K562 (cell line): ENCODE data around the gene MAD1L1. TPM values are rescaled to one million over a fixed set of nuclear protein-coding genes. Genes with fewer than 3 reads are reported as not detected.
A peak's percentile ranks its signal among the peaks of the same experiment; 100 is the strongest.

Source experiments
- ATAC-seq: fragments of 200-7000 bp; cut with Tn5 transposase; 3 replicates; pipeline ENCODE4 v1.9.1; 2020; ENCODE audit warnings: moderate library complexity
- BruUV-seq: library from RNA; stranded (reverse); fragments of 400-500 nt; replicated peaks from 2 replicates; lab custom pipeline; 2021; lab: Mats Ljungman, UMichigan
- CTCF ChIA-PET: fragments of 300-600 bp; formaldehyde crosslinking; extraction: SDS; loops from one replicate; lab custom pipeline; 2021; ENCODE audit warnings: low intra/inter-chr PET ratio; lab: Yijun Ruan, JAX
- POLR2A ChIA-PET: fragments of 300-600, 350-650 bp; sonication (Branson Sonifier 250); formaldehyde crosslinking; extraction: SDS; loops from one replicate; lab custom pipeline; 2021; ENCODE audit warnings: antibody characterized with exemption, inconsistent platforms; lab: Yijun Ruan, JAX
- DNase-seq, 4 experiments: peaks; one replicate each; pipeline versions ENCODE4 v3.0.0 to v3.0.0-alpha.2; 2011 to 2018; ENCODE audit warnings: low spot score in 3 of 4, mixed read lengths in 3 of 4; ENCODE audit errors: extremely low read depth in 1 of 4
- FAIRE-seq: peaks from 2 replicates; lab custom pipeline; 2011; peaks lifted over from hg19 to GRCh38; lab: Jason Lieb, UNC
- H2AFZ ChIP-seq: 2 replicates; pipeline ENCODE4 v1.6.0; 2011; ENCODE audit warnings: low read depth, low read length, control low read depth, inconsistent platforms
- H3K27ac ChIP-seq: fragments of 200-600 bp; 3 replicates; pipeline ENCODE4 v1.8.0; 2011; ENCODE audit warnings: low read depth, mild to moderate bottlenecking, control low read depth, inconsistent platforms, low read length, moderate library complexity, mixed read lengths; ENCODE audit errors: extremely low read depth
- H3K27me3 ChIP-seq, 2 experiments: fragments of 300-600 bp in 1 of 2; 2 replicates in 1 of 2; 3 replicates in 1 of 2; pipeline versions ENCODE4 v1.6.0 to v1.8.0; 2011; ENCODE audit warnings: inconsistent platforms in 2 of 2, low read length in 2 of 2, mild to moderate bottlenecking in 1 of 2, mixed read lengths in 1 of 2, moderate library complexity in 1 of 2; ENCODE audit not compliant: control insufficient read depth in 2 of 2, insufficient read depth in 2 of 2
- H3K36me3 ChIP-seq: fragments of 300-600 bp; 3 replicates; pipeline ENCODE4 v1.8.0; 2011; ENCODE audit warnings: mild to moderate bottlenecking, low read length, inconsistent platforms; ENCODE audit not compliant: control insufficient read depth, insufficient read depth
- H3K4me1 ChIP-seq, 2 experiments: fragments of 200-600 bp in 1 of 2; replicated peaks in 1 of 2; 2 replicates in 1 of 2; 3 replicates in 1 of 2; pipeline versions ENCODE4 v1.5.1 to v1.8.0; 2011; ENCODE audit warnings: inconsistent platforms in 2 of 2, low read length in 2 of 2, mild to moderate bottlenecking in 1 of 2, mixed read lengths in 1 of 2, moderate library complexity in 1 of 2; ENCODE audit not compliant: control insufficient read depth in 2 of 2, insufficient read depth in 2 of 2
- H3K4me2 ChIP-seq: 2 replicates; pipeline ENCODE4 v1.6.1; 2011; ENCODE audit warnings: low read length, control low read depth, inconsistent platforms, mixed read lengths; ENCODE audit not compliant: insufficient read depth
- H3K4me3 ChIP-seq: fragments of 200-600 bp; sonication (generic), shearing (Covaris generic); 2 replicates; pipeline ENCODE4 v1.5.1; 2016; ENCODE audit warnings: control low read depth, inconsistent platforms
- H3K79me2 ChIP-seq: fragments of 200-600 bp; 3 replicates; pipeline ENCODE4 v1.8.0; 2011; ENCODE audit warnings: low read length, inconsistent platforms; ENCODE audit not compliant: control insufficient read depth, insufficient read depth
- H3K9ac ChIP-seq, 2 experiments: 2 replicates each; pipeline versions ENCODE4 v1.6.0 to v1.6.1; 2011; ENCODE audit warnings: low read depth in 2 of 2, low read length in 2 of 2, control low read depth in 1 of 2, inconsistent platforms in 1 of 2, mild to moderate bottlenecking in 1 of 2, mixed read lengths in 1 of 2; ENCODE audit not compliant: insufficient read depth in 1 of 2
- H3K9me1 ChIP-seq: one replicate; pipeline ENCODE4 v1.6.0; 2011; ENCODE audit warnings: inconsistent platforms, mild to moderate bottlenecking, low read length, moderate library complexity; ENCODE audit not compliant: control insufficient read depth, insufficient read depth
- H3K9me3 ChIP-seq: replicated peaks from 2 replicates; pipeline ENCODE4 v1.5.1; 2011; ENCODE audit warnings: low read depth, low read length, inconsistent platforms; ENCODE audit not compliant: control insufficient read depth, insufficient read depth
- H4K20me1 ChIP-seq: replicated peaks from 2 replicates; pipeline ENCODE4 v1.6.1; 2011; ENCODE audit warnings: low read length, inconsistent platforms, mixed read lengths; ENCODE audit not compliant: control insufficient read depth, insufficient read depth
- ARID2 ChIP-seq: fragments of 450-650 bp; IDR thresholded peaks from 2 replicates; pipeline ENCODE4 v1.6.1; 2017; ENCODE audit warnings: antibody characterized with exemption, mild to moderate bottlenecking
- CBFA2T2 ChIP-seq: fragments of 450-650 bp; conservative IDR thresholded peaks from 2 replicates; pipeline ENCODE4 v1.6.1; 2017; ENCODE audit warnings: mild to moderate bottlenecking
- CBFA2T3 ChIP-seq: fragments of 450-650 bp; IDR thresholded peaks from 2 replicates; pipeline ENCODE4 v1.6.1; 2017
- ERF ChIP-seq: fragments of 450-650 bp; formaldehyde crosslinking; IDR thresholded peaks from 2 replicates; pipeline ENCODE4 v1.4.0; 2020; ENCODE audit warnings: mild to moderate bottlenecking, mixed read lengths
- FOXK2 ChIP-seq, 2 experiments: fragments of 450-650 bp; IDR thresholded peaks in 1 of 2; conservative IDR thresholded peaks in 1 of 2; 2 replicates each; pipeline ENCODE4 v1.6.1; 2016; ENCODE audit warnings: low read depth in 2 of 2, mild to moderate bottlenecking in 1 of 2
- MEIS2 ChIP-seq: fragments of 450-650 bp; IDR thresholded peaks from 2 replicates; pipeline ENCODE4 v1.6.1; 2014; ENCODE audit warnings: mild to moderate bottlenecking; ENCODE audit not compliant: partially characterized antibody
- NCOA4 ChIP-seq: fragments of 450-650 bp; IDR thresholded peaks from 2 replicates; pipeline ENCODE4 v1.6.1; 2018; ENCODE audit warnings: mild to moderate bottlenecking; ENCODE audit not compliant: partially characterized antibody
- PML ChIP-seq: IDR thresholded peaks from 2 replicates; pipeline ENCODE4 v1.6.1; 2012; ENCODE audit warnings: low read length, inconsistent platforms
- RNF2 ChIP-seq: sonication (generic); IDR thresholded peaks from 2 replicates; pipeline ENCODE4 v1.6.1; 2016
- SMAD1 ChIP-seq: fragments of 150-350 bp; IDR thresholded peaks from 2 replicates; pipeline ENCODE4 v1.6.1; 2014; ENCODE audit warnings: low read length, low read depth; ENCODE audit not compliant: partially characterized antibody
- SMAD4 ChIP-seq: fragments of 250-450 bp; sonication (Bioruptor Pico); conservative IDR thresholded peaks from 2 replicates; pipeline ENCODE4 v1.8.0; 2021; ENCODE audit warnings: inconsistent platforms, mild to moderate bottlenecking, moderate library complexity
- SRSF7 ChIP-seq: fragments of 200-400 bp; formaldehyde crosslinking; optimal IDR thresholded peaks from 2 replicates; pipeline ENCODE3; 2017; ENCODE audit warnings: mild to moderate bottlenecking, low read depth, low read length
- STAT5A ChIP-seq: IDR thresholded peaks from 2 replicates; pipeline ENCODE4 v1.6.1; 2012; ENCODE audit warnings: low read length, inconsistent platforms, borderline replicate concordance
- TAF1 ChIP-seq: IDR thresholded peaks from 2 replicates; pipeline ENCODE4 v1.6.1; 2011; ENCODE audit warnings: mild to moderate bottlenecking, low read length, moderate library complexity; ENCODE audit not compliant: insufficient read depth, control insufficient read depth, severe bottlenecking; ENCODE audit errors: extremely low read depth
- VEZF1 ChIP-seq: fragments of 200-800 bp; sonication (Bioruptor generic); IDR thresholded peaks from 2 replicates; pipeline ENCODE4 v1.6.1; 2017; ENCODE audit warnings: missing genetic modification characterization, missing compliant biosample characterization
- ZKSCAN8 ChIP-seq: fragments of 200-800 bp; sonication (Bioruptor generic); IDR thresholded peaks from 2 replicates; pipeline ENCODE4 v1.6.1; 2016; ENCODE audit warnings: missing genetic modification characterization, missing compliant biosample characterization
- ZNF134 ChIP-seq: fragments of 250-450 bp; sonication (Bioruptor Pico); conservative IDR thresholded peaks from 2 replicates; pipeline ENCODE4 v1.4.0; 2020
- ZNF395 ChIP-seq: fragments of 200-800 bp; sonication (Bioruptor generic); IDR thresholded peaks from 2 replicates; pipeline ENCODE4 v1.6.1; 2017; ENCODE audit warnings: missing genetic modification characterization, missing compliant biosample characterization
- ZNF586 ChIP-seq: fragments of 450-650 bp; formaldehyde crosslinking; conservative IDR thresholded peaks from 2 replicates; pipeline ENCODE4 v1.4.0; 2020; ENCODE audit warnings: mild to moderate bottlenecking, moderate library complexity
- WGBS: fragments of 100-300 bp; shearing (Covaris generic); methylation state at CpG from one replicate; pipeline ENCODE4 v1.1.6; 2016; ENCODE audit warnings: low coverage, mixed read lengths; ENCODE audit not compliant: insufficient coverage; ENCODE audit errors: missing lambda C conversion rate; 5-methylcytosine and 5-hydroxymethylcytosine counted together
- in situ Hi-C: fragments of 300-500 bp; cut with MboI; formaldehyde crosslinking; loops from 4 replicates; pipeline ENCODE4 v1.15.0; 2018; ENCODE audit warnings: inconsistent platforms, mixed read lengths
- intact Hi-C: fragments of 100-400 bp; cut with micrococcal nuclease; formaldehyde crosslinking; loops from 2 replicates; pipeline ENCODE4 v1.14.2; 2022
- polyA plus RNA-seq, 8 experiments: library from polyadenylated mRNA; depleted of rRNA in 4 of 8; stranded (reverse) in 5 of 8; unstranded in 3 of 8; fragments of >200 nt; fragmentation: Nextera tagmentation in 2 of 8; fragmentation: Illumina TruSeq in 1 of 8; extraction: Ambion mirVana in 2 of 8; extraction: Trizol in 1 of 8; gene quantifications; 2 replicates each; pipeline versions ENCODE4 v1.2.1 to v1.2.3, GENCODE V29; 2011 to 2014; ENCODE audit warnings: inconsistent platforms in 1 of 8, missing spikeins in 1 of 8
- total RNA-seq, 7 experiments: library from RNA; depleted of rRNA in 6 of 7; stranded (reverse); fragments of >200 nt in 6 of 7; fragmentation: Illumina TruSeq in 2 of 7; extraction: Trizol in 2 of 7; gene quantifications; 2 replicates each; pipeline versions ENCODE4 v1.2.1 to v1.2.3, GENCODE V29; 2011 to 2021; ENCODE audit warnings: low replicate concordance in 1 of 7

Gene MAD1L1
- total and polyA plus RNA-seq, 9 of the 15 experiments (the other 6 are each of a cell fraction or from before 2014, with no cell fraction given): 1.7 to 89.7 (median 18.0) TPM

GRCh38 chr7:2023877-2024566, 208.7 kb downstream of the MAD1L1 start (continued):
- peak; percentile 95 for TF ChIP-seq SMAD1
- no peak for TF ChIP-seq FOXK2 (conservative IDR thresholded peaks at IDR 0.05 in 1 of 2, IDR thresholded peaks at IDR 0.05 in 1 of 2; ENCODE audit: low read depth in 2 of 2)
- TF ChIP-seq MEIS2: peak; percentile 11
- TF ChIP-seq, all 486 proteins: peak for 14

- 0% methylated on average over 8 of the region's 8 CpGs for WGBS
- TF ChIP-seq ZKSCAN8 (CRISPR knock-in tag): peak; percentile 59; the same call in 1 of the 2 replicates
- TF ChIP-seq ERF (CRISPR knock-in tag): no peak
- peak; percentile 97 for TF ChIP-seq PML
- no peak for TF ChIP-seq SRSF7
- no peak for TF ChIP-seq ZNF134
- TF ChIP-seq CBFA2T2: peak; percentile 97
- TF ChIP-seq SMAD4: peak; percentile 90
- no peak for TF ChIP-seq NCOA4
- peak; percentile 96 for TF ChIP-seq STAT5A
- peak; percentile 99 for TF ChIP-seq CBFA2T3
- TF ChIP-seq VEZF1 (CRISPR knock-in tag): peak; percentile 63; the same call in 1 of the 2 replicates
- TF ChIP-seq ARID2: no peak
- TF ChIP-seq ZNF395 (CRISPR knock-in tag): peak; percentile 90
- TF ChIP-seq TAF1: peak; percentile 48
- TF ChIP-seq ZNF586 (CRISPR knock-in tag): no peak
- peak; percentile 97 for TF ChIP-seq RNF2
Measured at GRCh38 chr7:2022737-2023250, 210.0 kb downstream of the MAD1L1 start.

More at GRCh38 chr7:2022737-2023250, 210.0 kb downstream of the MAD1L1 start:
- Histone ChIP-seq H3K27me3 (no peaks in the 10 kb centered on the region), H3K4me3 (no peak overlapping the region; the same call in 1 of the 2 replicates), H3K9ac (peak overlapping the region in 1 of 2 experiments; percentile 61; a peak in 2 of 4 replicates), H4K20me1 (no peaks in the 10 kb centered on the region), H3K4me2 (peak overlapping the region; percentile 67), H3K27ac (peak overlapping the region; percentile 94), H3K79me2 (peaks cover 26% of the 10 kb centered on the region), H3K36me3 (no peaks in the 10 kb centered on the region; the same call in 2 of the 3 replicates), H3K9me1 (no peaks in the 10 kb centered on the region), H2AFZ (peak overlapping the region; percentile 3; the same call in 1 of the 2 replicates), H3K4me1 (peaks cover 40 to 50% of the 10 kb centered on the region in 2 experiments), H3K9me3 (peaks cover 20% of the 10 kb centered on the region)
- no TSS peak for BruUV-seq
- CTCF ChIA-PET: no interaction called here
- peak; percentile 99 for FAIRE-seq
- ATAC-seq: peak; percentile 54
- intact Hi-C loops: loop anchor here (1.0 to 5.0 kb wide), 2 partner anchors 166 to 380 kb away; partner anchors contain the start of gene CHST12
- DNase-seq: peak; percentile 53 to 93 (median 64)
- POLR2A ChIA-PET: interaction anchor here (1.0 to 1.3 kb wide), 3 partner anchors 15 to 17 kb away, joined by 3 to 4 read pairs (median 3); no protein-coding TSS in a partner anchor
- in situ Hi-C loops: no loop called here
